ENCODE results near the gene PPP2R5D. TPM values are rescaled to one million over a fixed set of nuclear protein-coding genes. Genes with fewer than 3 reads are reported as not detected.

Gene PPP2R5D
- total and polyA plus RNA-seq, 12 donors = 23.9 to 47.1 (median 31.8) TPM

- Histone ChIP-seq H3K36me3 (peaks cover 0 to 87% (median 31%) of the 10 kb centered on the region in 9 donors), H3K4me3 (no peak overlapping the region), H3K27ac (no peak overlapping the region), H3K9me3 (no peaks in the 10 kb centered on the region), H3K4me1 (peaks cover 0 to 9% (median 4%) of the 10 kb centered on the region in 9 donors), H3K27me3 (no peaks in the 10 kb centered on the region)
- DNase-seq = no peak
- no peak for ATAC-seq
- TF ChIP-seq CTCF (IDR thresholded peaks at IDR 0.05) = no peak
- WGBS, 2 donors = 75 to 82% methylated on average over 7 of the region's 7 CpGs
- intact Hi-C loops (cut with DNase I) = no loop called here
These were observed 17.8 kb upstream of the PPP2R5D start for GRCh38 chr6:42966571-42966970.

GRCh38 chr6:42967228-42967627 is 17.1 kb upstream of the PPP2R5D start:
- Histone ChIP-seq H3K36me3 (peaks cover 0 to 85% (median 31%) of the 10 kb centered on the region in 9 donors), H3K27ac (no peak overlapping the region), H3K27me3 (no peaks in the 10 kb centered on the region), H3K9me3 (no peaks in the 10 kb centered on the region), H3K4me3 (no peak overlapping the region), H3K4me1 (peaks cover 0 to 12% (median 4%) of the 10 kb centered on the region in 9 donors)
- WGBS, 2 donors = 93 to 96% methylated on average over 11 of the region's 11 CpGs
- DNase-seq = no peak
- no peak for TF ChIP-seq CTCF (IDR thresholded peaks at IDR 0.05)
- intact Hi-C loops (cut with DNase I) = no loop called here
- no peak for ATAC-seq

GRCh38 chr6:42968126-42968701 is 16.2 kb upstream of the PPP2R5D start:
- no peak for ATAC-seq
- Histone ChIP-seq H3K36me3 (peaks cover 0 to 80% (median 31%) of the 10 kb centered on the region in 9 donors), H3K9me3 (no peaks in the 10 kb centered on the region), H3K4me1 (peaks cover 0 to 12% (median 4%) of the 10 kb centered on the region in 9 donors), H3K27me3 (no peaks in the 10 kb centered on the region), H3K4me3 (no peak overlapping the region), H3K27ac (no peak overlapping the region)
- 93 to 95% methylated on average over 11 to 12 of the region's 12 CpGs for WGBS, 2 donors
- no peak for DNase-seq
- no peak for TF ChIP-seq CTCF (IDR thresholded peaks at IDR 0.05)
- intact Hi-C loops (cut with DNase I) = no loop called here

- Histone ChIP-seq H3K27me3 (no peaks in the 10 kb centered on the region), H3K36me3 (peaks cover 0 to 80% (median 31%) of the 10 kb centered on the region in 9 donors), H3K4me1 (peaks cover 0 to 12% (median 4%) of the 10 kb centered on the region in 9 donors), H3K9me3 (no peaks in the 10 kb centered on the region), H3K4me3 (no peak overlapping the region), H3K27ac (no peak overlapping the region)
- no peak for TF ChIP-seq CTCF (IDR thresholded peaks at IDR 0.05)
- WGBS, 2 donors = 82 to 90% methylated on average over 4 of the region's 4 CpGs
- intact Hi-C loops (cut with DNase I) = no loop called here
- DNase-seq (no peak), ATAC-seq (no peak)
These were observed 15.6 kb upstream of the PPP2R5D start for GRCh38 chr6:42968783-42969182.

Data from heart right ventricle (tissue), 16 donors.